ENCODE data around the gene PAEP.

Gene PAEP

DNA sequence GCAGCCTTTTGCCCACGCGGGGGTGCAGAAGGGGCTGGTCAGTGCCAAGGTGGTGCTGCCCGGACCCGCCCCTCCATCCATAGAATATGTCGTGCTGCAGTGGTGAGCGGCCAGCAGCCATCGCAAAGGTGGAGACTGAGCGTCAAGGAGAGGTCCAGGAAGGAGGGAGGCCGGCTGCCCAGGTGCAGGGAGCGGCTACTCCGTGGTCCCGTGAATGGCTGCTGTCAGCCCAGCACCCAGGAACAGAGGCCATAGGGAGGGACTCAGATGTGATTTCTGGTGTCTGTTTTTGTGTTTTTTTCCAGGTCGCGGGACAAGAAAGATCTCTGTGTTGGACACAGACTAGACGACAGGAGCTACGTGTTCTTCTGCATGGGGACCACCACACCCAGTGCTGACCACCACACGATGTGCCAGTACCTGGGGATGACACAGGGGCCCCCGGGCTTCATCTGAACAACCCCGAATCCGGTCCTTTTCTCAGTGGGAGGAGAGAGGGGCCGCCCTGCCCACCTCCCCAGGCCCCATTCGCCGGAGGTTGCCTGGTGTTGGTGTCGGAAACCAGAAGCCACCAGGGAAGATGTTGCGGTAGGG, 29.0 kb downstream of the PAEP start:
- peaks cover 0 to 55% of the 10 kb centered on the region in 2 donors for H3K27me3 ChIP-seq
- TF ChIP-seq CTCF (IDR thresholded peaks at IDR 0.05) = no peak
- DNase-seq = peak in 1 of 2 donors; percentile 48
- no peak overlapping the region for H3K27ac ChIP-seq
- no peaks in the 10 kb centered on the region for H3K36me3 ChIP-seq
- H3K4me1 ChIP-seq = no peaks in the 10 kb centered on the region
- intact Hi-C loops (cut with DNase I; ENCODE audit: low total_unique reads) = no loop called here
- H3K9me3 ChIP-seq = peaks cover 0 to 8% (median 6%) of the 10 kb centered on the region in 3 donors
- no peak overlapping the region for H3K4me3 ChIP-seq

DNA sequence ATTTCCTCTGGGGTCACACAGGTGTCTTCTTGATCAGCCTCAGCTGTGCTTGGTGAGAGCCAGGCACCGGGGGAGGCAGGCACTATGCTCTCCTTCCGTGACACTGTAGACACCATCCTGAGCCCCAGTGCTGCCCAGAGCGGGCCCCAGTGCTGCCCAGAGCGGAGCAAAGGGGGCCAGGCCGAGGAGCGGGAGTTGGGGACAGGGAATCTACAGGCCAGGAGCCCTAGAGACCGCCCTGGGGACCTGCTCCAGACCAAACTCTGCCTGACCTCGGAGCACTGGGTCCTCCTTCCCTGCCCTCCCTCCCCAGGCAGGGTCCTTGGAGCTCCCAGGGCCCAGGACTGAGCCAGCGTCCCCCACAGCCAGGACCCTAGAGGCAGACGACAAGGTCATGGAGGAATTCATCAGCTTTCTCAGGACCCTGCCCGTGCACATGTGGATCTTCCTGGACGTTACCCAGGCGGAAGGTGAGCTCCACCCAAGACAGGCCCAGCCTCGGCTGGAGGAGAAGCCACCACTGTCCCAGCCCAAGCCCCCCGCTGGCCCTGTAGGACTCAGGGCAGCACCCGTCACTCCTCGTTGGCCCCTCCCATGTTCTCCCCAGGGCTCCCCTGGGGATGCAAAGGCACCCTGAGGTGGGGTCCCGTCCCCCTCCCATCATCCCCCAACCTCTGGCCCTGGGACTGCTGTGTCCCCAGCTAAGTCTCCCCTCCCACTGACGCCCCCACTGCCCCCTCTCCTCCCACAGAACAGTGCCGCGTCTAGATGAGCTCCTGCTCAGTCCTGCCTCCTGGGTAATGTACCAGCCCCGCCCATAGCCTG, 30.2 kb downstream of the PAEP start:
- Histone ChIP-seq H3K27ac (no peak overlapping the region), H3K36me3 (no peaks in the 10 kb centered on the region), H3K4me1 (no peaks in the 10 kb centered on the region), H3K4me3 (no peak overlapping the region), H3K9me3 (peaks cover 0 to 8% (median 6%) of the 10 kb centered on the region in 3 donors), H3K27me3 (peaks cover 0 to 46% of the 10 kb centered on the region in 2 donors)
- intact Hi-C loops (cut with DNase I; ENCODE audit: low total_unique reads) = no loop called here
- peak in 1 of 2 donors; percentile 53 for DNase-seq
- no peak for TF ChIP-seq CTCF (IDR thresholded peaks at IDR 0.05)

DNA sequence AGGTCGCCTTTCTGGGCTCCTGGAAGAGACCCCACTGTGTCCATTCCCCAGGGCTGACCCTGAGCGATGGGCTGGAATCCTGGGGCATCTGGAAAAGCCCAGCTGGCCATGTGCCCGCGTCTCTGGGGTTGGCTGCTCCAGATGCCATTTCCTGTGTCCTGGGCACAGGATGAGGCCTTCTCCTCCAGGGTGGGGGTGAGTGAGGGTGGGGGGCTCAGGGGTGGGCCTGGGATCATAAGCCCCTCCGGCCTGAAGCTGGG, 30.7 kb downstream of the PAEP start:
- H3K4me1 ChIP-seq = no peaks in the 10 kb centered on the region
- no peak overlapping the region for H3K27ac ChIP-seq
- no peaks in the 10 kb centered on the region for H3K36me3 ChIP-seq
- DNase-seq = no peak
- H3K4me3 ChIP-seq = no peak overlapping the region
- H3K27me3 ChIP-seq = peaks cover 0 to 47% of the 10 kb centered on the region in 2 donors
- no peak for TF ChIP-seq CTCF (IDR thresholded peaks at IDR 0.05)
- H3K9me3 ChIP-seq = peaks cover 0 to 8% (median 6%) of the 10 kb centered on the region in 3 donors
- intact Hi-C loops (cut with DNase I; ENCODE audit: low total_unique reads) = no loop called here

DNA sequence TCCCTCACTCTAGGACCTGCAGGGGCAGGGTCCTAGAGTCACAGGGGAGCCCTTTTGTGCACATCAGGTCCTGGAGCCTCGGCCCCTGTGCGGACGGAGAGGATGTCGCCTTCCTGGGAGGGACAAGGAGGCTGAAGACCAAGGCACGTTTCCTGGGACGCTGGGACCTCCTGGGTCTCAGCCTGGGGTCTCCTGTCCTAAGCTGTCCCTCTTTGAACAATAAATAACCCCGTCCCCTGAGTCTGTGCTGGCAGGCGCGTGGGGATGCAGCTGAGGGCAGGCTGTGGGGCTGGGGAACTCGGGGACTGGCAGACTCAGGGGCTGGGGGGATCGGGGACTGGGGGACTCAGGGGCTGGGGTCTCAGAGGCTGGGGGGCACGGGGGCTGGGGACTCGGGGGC, 31.1 kb downstream of the PAEP start:
- Histone ChIP-seq H3K4me1 (no peaks in the 10 kb centered on the region), H3K9me3 (peaks cover 0 to 8% (median 6%) of the 10 kb centered on the region in 3 donors), H3K27ac (no peak overlapping the region), H3K27me3 (peaks cover 0 to 51% of the 10 kb centered on the region in 2 donors), H3K4me3 (no peak overlapping the region), H3K36me3 (no peaks in the 10 kb centered on the region)
- no peak for TF ChIP-seq CTCF (IDR thresholded peaks at IDR 0.05)
- DNase-seq = no peak
- intact Hi-C loops (cut with DNase I; ENCODE audit: low total_unique reads) = no loop called here

DNA sequence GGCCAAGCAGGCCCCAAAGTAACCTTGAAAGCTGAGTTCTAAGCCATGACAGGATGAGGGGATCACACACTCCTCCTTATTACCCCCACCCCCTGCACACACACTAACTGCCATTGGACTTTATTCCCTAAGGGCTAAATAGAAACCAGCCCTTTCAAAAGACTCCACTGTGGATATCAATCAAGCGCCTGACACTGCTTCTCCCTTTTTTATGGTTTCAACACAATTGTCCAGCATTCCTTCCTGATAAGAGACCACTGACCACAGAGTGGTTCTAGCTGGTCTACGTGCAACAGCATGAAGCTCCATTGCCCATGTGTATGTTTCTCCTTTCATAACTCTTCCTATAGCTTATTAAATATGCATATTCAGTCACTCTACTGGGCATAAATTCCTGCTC, 34.7 kb downstream of the PAEP start:
- TF ChIP-seq CTCF (IDR thresholded peaks at IDR 0.05) = no peak
- intact Hi-C loops (cut with DNase I; ENCODE audit: low total_unique reads) = no loop called here
- no peak for DNase-seq

More for the DNA sequence above, 34.7 kb downstream of the PAEP start:
- Histone ChIP-seq H3K4me3 (no peak overlapping the region), H3K27ac (no peak overlapping the region), H3K36me3 (no peaks in the 10 kb centered on the region), H3K27me3 (peaks cover 0 to 38% of the 10 kb centered on the region in 2 donors), H3K4me1 (no peaks in the 10 kb centered on the region), H3K9me3 (peaks cover 0 to 8% (median 6%) of the 10 kb centered on the region in 3 donors)

All from tibial artery (tissue), 4 donors.